Neural cell (in vitro differentiated cells): Measurements from ENCODE around the gene INMT. TPM values are rescaled to one million over a fixed set of nuclear protein-coding genes. Genes with fewer than 3 reads are reported as not detected.

Experiments
- H2AFZ ChIP-seq: fragments of 200-600, 300-800 bp; sonication (generic), shearing (Covaris generic); 2 replicates; pipeline ENCODE4 v1.6.0; 2014; ENCODE audit warnings: low read depth, mild to moderate bottlenecking, antibody characterized with exemption, low read length, moderate library complexity
- H3F3A ChIP-seq: fragments of 200-600 bp; shearing (Covaris generic); 2 replicates; pipeline ENCODE4 v1.6.1; 2016; ENCODE audit warnings: mild to moderate bottlenecking, moderate library complexity, mixed read lengths, antibody characterized with exemption, low read length; ENCODE audit not compliant: insufficient read depth, poor library complexity, severe bottlenecking
- H3K27ac ChIP-seq: fragments of 200-600, 300-800 bp; sonication (generic), shearing (Covaris generic); 2 replicates; pipeline ENCODE4 v1.5.1; 2014; ENCODE audit warnings: mild to moderate bottlenecking, low read length, moderate library complexity
- H3K27me3 ChIP-seq: fragments of 300-800, 200-600 bp; sonication (generic), shearing (Covaris generic); 2 replicates; pipeline ENCODE4 v1.6.0; 2014; ENCODE audit warnings: mild to moderate bottlenecking, low read depth, low read length, moderate library complexity; ENCODE audit not compliant: insufficient read depth
- H3K36me3 ChIP-seq: fragments of 300-800, 200-600 bp; sonication (generic), shearing (Covaris generic); 2 replicates; pipeline ENCODE4 v1.5.1; 2014; ENCODE audit warnings: mild to moderate bottlenecking, antibody characterized with exemption, low read length, moderate library complexity; ENCODE audit not compliant: insufficient read depth
- H3K4me2 ChIP-seq: fragments of 300-800, 200-600 bp; sonication (generic), shearing (Covaris generic); 2 replicates; pipeline ENCODE4 v1.6.0; 2014; ENCODE audit warnings: mild to moderate bottlenecking, low read length
- H3K4me3 ChIP-seq: fragments of 300-800, 200-600 bp; sonication (generic), shearing (Covaris generic); 2 replicates; pipeline ENCODE4 v1.5.1; 2014; ENCODE audit warnings: mild to moderate bottlenecking, low read length, moderate library complexity
- H3K79me2 ChIP-seq: fragments of 200-600 bp; shearing (Covaris generic); replicated peaks from 2 replicates; pipeline ENCODE4 v1.6.0; 2014; ENCODE audit warnings: mild to moderate bottlenecking, low read length, moderate library complexity; ENCODE audit not compliant: insufficient read depth
- H3K9ac ChIP-seq: fragments of 300-800, 200-600 bp; sonication (generic), shearing (Covaris generic); 2 replicates; pipeline ENCODE4 v1.6.1; 2016; ENCODE audit warnings: mild to moderate bottlenecking, low read length, mixed read lengths
- H3K9me2 ChIP-seq: fragments of 200-600 bp; shearing (Covaris generic); 2 replicates; pipeline ENCODE4 v1.6.1; 2016; ENCODE audit warnings: mild to moderate bottlenecking, low read length, mixed read lengths; ENCODE audit not compliant: insufficient read depth
- H3K9me3 ChIP-seq: fragments of 200-600, 300-800 bp; sonication (generic), shearing (Covaris generic); 2 replicates; pipeline ENCODE4 v1.6.1; 2016; ENCODE audit warnings: mild to moderate bottlenecking, mixed run types, low read length, moderate library complexity, mixed read lengths
- H4K20me1 ChIP-seq: fragments of 200-600 bp; shearing (Covaris generic); 2 replicates; pipeline ENCODE4 v1.6.1; 2016; ENCODE audit warnings: mild to moderate bottlenecking, mixed run types; ENCODE audit not compliant: insufficient read depth
- CTCF ChIP-seq: fragments of 450-650 bp; IDR thresholded peaks from 2 replicates; pipeline ENCODE4 v1.5.1; 2014; ENCODE audit warnings: antibody characterized with exemption, mild to moderate bottlenecking, moderate library complexity; ENCODE audit not compliant: poor library complexity, severe bottlenecking
- EP300 ChIP-seq: fragments of 450-650 bp; conservative IDR thresholded peaks from 2 replicates; pipeline ENCODE4 v1.6.1; 2014; ENCODE audit warnings: antibody characterized with exemption, mild to moderate bottlenecking, moderate library complexity; ENCODE audit not compliant: poor library complexity, severe bottlenecking
- EZH2 ChIP-seq: fragments of 200-600, 300-800 bp; shearing (Covaris generic), sonication (generic); IDR thresholded peaks from 2 replicates; pipeline ENCODE4 v1.6.1; 2014; ENCODE audit warnings: antibody characterized with exemption, low read length, borderline replicate concordance, mild to moderate bottlenecking; ENCODE audit not compliant: insufficient read depth, poor library complexity, severe bottlenecking
- MXI1 ChIP-seq: fragments of 450-650 bp; conservative IDR thresholded peaks from 2 replicates; pipeline ENCODE4 v1.6.1; 2014; ENCODE audit warnings: antibody characterized with exemption, mild to moderate bottlenecking; ENCODE audit not compliant: poor library complexity, severe bottlenecking
- POLR2AphosphoS5 ChIP-seq: IDR thresholded peaks from 2 replicates; pipeline ENCODE4 v1.6.1; 2012
- RAD21 ChIP-seq: fragments of 450-650 bp; conservative IDR thresholded peaks from 2 replicates; pipeline ENCODE4 v1.6.1; 2014; ENCODE audit warnings: antibody characterized with exemption, mild to moderate bottlenecking, moderate library complexity
- REST ChIP-seq: IDR thresholded peaks from 2 replicates; pipeline ENCODE4 v1.6.1; 2012; ENCODE audit warnings: borderline replicate concordance
- SMC3 ChIP-seq: fragments of 450-650 bp; conservative IDR thresholded peaks from 2 replicates; pipeline ENCODE4 v1.6.1; 2014; ENCODE audit warnings: antibody characterized with exemption, mild to moderate bottlenecking, moderate library complexity; ENCODE audit not compliant: poor library complexity
- TAF1 ChIP-seq: IDR thresholded peaks from 2 replicates; pipeline ENCODE4 v1.6.1; 2012; ENCODE audit warnings: low read depth
- polyA plus RNA-seq: library from polyadenylated mRNA; depleted of rRNA; stranded (reverse); fragments of >200 nt; gene quantifications from 2 replicates; pipeline ENCODE4 v1.2.3, GENCODE V29; 2014

Gene INMT
- polyA plus RNA-seq, 1 donor from 2014 or later, result 0.66 TPM

GRCh38 chr7:30760514-30761213, 8.7 kb downstream of the INMT start:
- no peaks in the 10 kb centered on the region for H3K79me2 ChIP-seq
- H3K4me3 ChIP-seq, result no peak overlapping the region
- H2AFZ ChIP-seq, result no peak overlapping the region
- no peak overlapping the region for H3K9ac ChIP-seq
- no peaks in the 10 kb centered on the region for H3K9me3 ChIP-seq
- no peaks in the 10 kb centered on the region for H3K36me3 ChIP-seq
- H4K20me1 ChIP-seq, result no peaks in the 10 kb centered on the region
- H3K27ac ChIP-seq, result no peak overlapping the region
- no peaks in the 10 kb centered on the region for H3K9me2 ChIP-seq
- no peak overlapping the region for H3K4me2 ChIP-seq
- TF ChIP-seq POLR2AphosphoS5 (no peak), REST (no peak), CTCF (no peak), SMC3 (no peak), MXI1 (no peak), EP300 (no peak), RAD21 (no peak), EZH2 (no peak), TAF1 (no peak)
- H3F3A ChIP-seq, result no peaks in the 10 kb centered on the region
- no peaks in the 10 kb centered on the region for H3K27me3 ChIP-seq

GRCh38 chr7:30761214-30762156, 9.6 kb downstream of the INMT start:
- no peak overlapping the region for H3K9ac ChIP-seq
- H3K4me3 ChIP-seq, result no peak overlapping the region
- H3K9me3 ChIP-seq, result no peaks in the 10 kb centered on the region
- no peaks in the 10 kb centered on the region for H4K20me1 ChIP-seq
- no peak overlapping the region for H3K4me2 ChIP-seq
- no peaks in the 10 kb centered on the region for H3K9me2 ChIP-seq
- no peak overlapping the region for H2AFZ ChIP-seq
- H3K27me3 ChIP-seq, result no peaks in the 10 kb centered on the region
- TF ChIP-seq POLR2AphosphoS5 (no peak), EP300 (no peak), MXI1 (no peak), REST (no peak), RAD21 (no peak), EZH2 (no peak), CTCF (no peak), SMC3 (no peak), TAF1 (no peak)
- H3K27ac ChIP-seq, result no peak overlapping the region
- H3K36me3 ChIP-seq, result no peaks in the 10 kb centered on the region
- H3F3A ChIP-seq, result no peaks in the 10 kb centered on the region
- H3K79me2 ChIP-seq, result no peaks in the 10 kb centered on the region
